Loucy (cell line): ENCODE measurements around the gene DAPL1.

ENCODE experiments used
- H2AFZ ChIP-seq: fragments of 200-600 bp; sonication (generic); 2 replicates; pipeline ENCODE4 v1.6.0; 2016; ENCODE audit warnings: antibody characterized with exemption, mild to moderate bottlenecking, low read length, moderate library complexity
- H3F3A ChIP-seq: fragments of 200-600 bp; 2 replicates; pipeline ENCODE4 v1.6.0; 2016; ENCODE audit warnings: antibody characterized with exemption, low read depth, mild to moderate bottlenecking
- H3K27me3 ChIP-seq: fragments of 200-600 bp; sonication (generic); 2 replicates; pipeline ENCODE4 v1.6.1; 2014; ENCODE audit warnings: low read length, mild to moderate bottlenecking; ENCODE audit not compliant: insufficient read depth, poor library complexity, severe bottlenecking
- H3K36me3 ChIP-seq: fragments of 200-600 bp; sonication (generic); 2 replicates; pipeline ENCODE4 v1.6.1; 2016; ENCODE audit warnings: low read length; ENCODE audit not compliant: insufficient read depth
- H3K4me1 ChIP-seq: fragments of 200-600 bp; sonication (generic); 2 replicates; pipeline ENCODE4 v1.5.1; 2014; ENCODE audit warnings: low read length, mild to moderate bottlenecking; ENCODE audit not compliant: insufficient read depth, poor library complexity, severe bottlenecking
- H3K4me2 ChIP-seq: fragments of 200-600 bp; sonication (generic); 2 replicates; pipeline ENCODE4 v1.6.0; 2014; ENCODE audit warnings: antibody characterized with exemption, low read length, low read depth, mild to moderate bottlenecking; ENCODE audit not compliant: poor library complexity, severe bottlenecking
- H3K4me3 ChIP-seq: fragments of 200-600 bp; sonication (generic); 2 replicates; pipeline ENCODE4 v1.5.1; 2014; ENCODE audit warnings: low read length, mild to moderate bottlenecking, mixed read lengths; ENCODE audit not compliant: poor library complexity, severe bottlenecking
- H3K79me2 ChIP-seq: fragments of 200-600 bp; sonication (generic); 2 replicates; pipeline ENCODE4 v1.6.1; 2014; ENCODE audit warnings: low read length; ENCODE audit not compliant: insufficient read depth
- H3K9ac ChIP-seq: fragments of 200-600 bp; sonication (generic); 2 replicates; pipeline ENCODE4 v1.6.0; 2014; ENCODE audit warnings: mild to moderate bottlenecking, low read depth, low read length, moderate library complexity; ENCODE audit not compliant: poor library complexity, severe bottlenecking
- H3K9me2 ChIP-seq: fragments of 200-600 bp; sonication (generic); replicated peaks from 2 replicates; pipeline ENCODE4 v1.6.1; 2016; ENCODE audit warnings: low read depth, low read length, mixed read lengths
- H3K9me3 ChIP-seq: fragments of 200-600 bp; sonication (generic); 2 replicates; pipeline ENCODE4 v1.6.1; 2014; ENCODE audit warnings: mild to moderate bottlenecking, antibody characterized with exemption, low read length, low read depth; ENCODE audit not compliant: insufficient read depth
- H4K20me1 ChIP-seq: fragments of 200-600 bp; sonication (generic); 2 replicates; pipeline ENCODE4 v1.6.0; 2014; ENCODE audit warnings: antibody characterized with exemption, low read length, mild to moderate bottlenecking; ENCODE audit not compliant: insufficient read depth, poor library complexity, severe bottlenecking
- EZH2phosphoT487 ChIP-seq: fragments of 200-600 bp; IDR thresholded peaks from 2 replicates; pipeline ENCODE4 v1.6.1; 2018; ENCODE audit warnings: antibody characterized with exemption, mild to moderate bottlenecking, moderate library complexity, borderline replicate concordance
- TF ChIP-seq, protein P1 (sequence below): fragments of 200-600 bp; sonication (generic); conservative IDR thresholded peaks from 2 replicates; pipeline ENCODE4 v1.5.1; 2014; ENCODE audit warnings: mild to moderate bottlenecking, antibody characterized with exemption, low read length

The DAPL1 gene, protein sequence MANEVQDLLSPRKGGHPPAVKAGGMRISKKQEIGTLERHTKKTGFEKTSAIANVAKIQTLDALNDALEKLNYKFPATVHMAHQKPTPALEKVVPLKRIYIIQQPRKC

DNA sequence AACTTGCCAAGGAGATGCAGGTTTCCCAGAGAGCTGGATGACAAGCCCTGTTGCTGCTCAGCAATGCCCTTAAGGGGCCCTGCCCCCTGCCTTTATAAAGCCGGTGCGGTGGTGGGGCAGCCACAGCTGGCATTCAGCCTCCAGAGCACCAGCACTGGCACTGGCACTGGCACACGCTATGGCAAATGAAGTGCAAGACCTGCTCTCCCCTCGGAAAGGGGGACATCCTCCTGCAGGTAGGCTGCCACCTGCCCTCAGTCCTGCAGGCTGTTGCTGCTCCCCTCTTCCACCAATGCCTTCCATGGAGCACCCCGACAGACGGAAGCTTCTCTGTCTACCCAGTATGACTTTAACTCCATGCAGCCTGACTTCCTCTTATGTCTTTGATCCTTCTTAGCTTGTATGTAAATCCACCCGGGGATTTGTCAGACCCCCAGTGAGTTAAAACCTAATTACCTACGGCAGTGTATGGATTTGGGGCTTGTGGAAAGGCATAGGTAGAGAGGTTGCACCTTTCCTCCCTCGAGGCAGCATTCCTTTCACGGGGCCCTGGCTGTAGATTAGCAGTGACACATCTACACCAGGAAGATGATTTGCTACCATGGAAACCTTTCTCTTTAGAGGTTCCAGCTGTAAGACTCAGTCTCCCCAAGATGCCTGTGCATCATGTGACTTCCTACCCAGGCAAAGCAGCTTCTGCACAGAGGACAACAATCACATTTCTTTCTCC lies at the start of gene DAPL1:
DAPL1 (plus strand) TSS at position 123 of the 730 bp plus-strand sequence; CDS start at position 179, 56 bp downstream.
- Histone ChIP-seq H4K20me1 (no peaks in the 10 kb centered on the region), H3K9me2 (no peaks in the 10 kb centered on the region), H3K4me2 (peak within 1 kb of the TSS; percentile 54), H3K36me3 (no peaks in the 10 kb centered on the region), H3K9ac (no peak within 1 kb of the TSS), H2AFZ (peak within 1 kb of the TSS; percentile 50), H3K4me3 (peak within 1 kb of the TSS; percentile 51), H3K27me3 (no peaks in the 10 kb centered on the region), H3K9me3 (no peaks in the 10 kb centered on the region), H3F3A (no peaks in the 10 kb centered on the region), H3K79me2 (no peaks in the 10 kb centered on the region), H3K4me1 (no peaks in the 10 kb centered on the region)
- no peak for TF ChIP-seq EZH2phosphoT487

DNA sequence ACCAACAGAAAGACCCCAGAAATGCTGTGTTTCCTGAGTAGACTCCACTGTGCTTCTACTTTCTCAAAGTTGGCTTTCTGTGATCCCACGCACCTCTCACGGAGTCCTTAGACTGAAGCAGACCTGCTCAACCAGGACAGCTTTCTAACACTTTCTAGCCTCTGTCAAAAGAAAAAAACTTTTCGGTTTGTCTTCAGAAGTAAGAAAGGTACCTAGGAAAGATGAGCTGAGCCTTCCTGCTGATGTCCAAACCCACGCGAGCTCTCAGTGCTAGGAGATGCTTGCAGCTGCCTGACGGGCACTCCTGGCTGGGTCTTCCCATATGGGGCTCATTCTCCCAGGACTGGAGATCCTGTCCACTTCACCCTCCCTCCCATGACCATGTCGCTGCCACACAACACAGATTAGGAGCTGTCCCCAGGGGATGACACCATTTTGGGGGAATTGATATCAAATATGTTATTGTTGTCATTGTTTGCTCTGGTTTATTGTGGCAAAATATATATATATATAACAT lies 49.2 kb upstream of the DAPL1 start:
- Histone ChIP-seq H3K9ac (no peak overlapping the region), H3K27me3 (no peaks in the 10 kb centered on the region), H2AFZ (no peak overlapping the region), H3K36me3 (no peaks in the 10 kb centered on the region), H4K20me1 (no peaks in the 10 kb centered on the region), H3F3A (no peaks in the 10 kb centered on the region), H3K4me1 (no peaks in the 10 kb centered on the region), H3K79me2 (no peaks in the 10 kb centered on the region), H3K4me3 (no peak overlapping the region), H3K9me2 (no peaks in the 10 kb centered on the region), H3K4me2 (no peak overlapping the region), H3K9me3 (no peaks in the 10 kb centered on the region)
- TF ChIP-seq EZH2phosphoT487, result no peak
- TF ChIP-seq, protein P1, sequence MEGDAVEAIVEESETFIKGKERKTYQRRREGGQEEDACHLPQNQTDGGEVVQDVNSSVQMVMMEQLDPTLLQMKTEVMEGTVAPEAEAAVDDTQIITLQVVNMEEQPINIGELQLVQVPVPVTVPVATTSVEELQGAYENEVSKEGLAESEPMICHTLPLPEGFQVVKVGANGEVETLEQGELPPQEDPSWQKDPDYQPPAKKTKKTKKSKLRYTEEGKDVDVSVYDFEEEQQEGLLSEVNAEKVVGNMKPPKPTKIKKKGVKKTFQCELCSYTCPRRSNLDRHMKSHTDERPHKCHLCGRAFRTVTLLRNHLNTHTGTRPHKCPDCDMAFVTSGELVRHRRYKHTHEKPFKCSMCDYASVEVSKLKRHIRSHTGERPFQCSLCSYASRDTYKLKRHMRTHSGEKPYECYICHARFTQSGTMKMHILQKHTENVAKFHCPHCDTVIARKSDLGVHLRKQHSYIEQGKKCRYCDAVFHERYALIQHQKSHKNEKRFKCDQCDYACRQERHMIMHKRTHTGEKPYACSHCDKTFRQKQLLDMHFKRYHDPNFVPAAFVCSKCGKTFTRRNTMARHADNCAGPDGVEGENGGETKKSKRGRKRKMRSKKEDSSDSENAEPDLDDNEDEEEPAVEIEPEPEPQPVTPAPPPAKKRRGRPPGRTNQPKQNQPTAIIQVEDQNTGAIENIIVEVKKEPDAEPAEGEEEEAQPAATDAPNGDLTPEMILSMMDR, result no peak

DNA sequence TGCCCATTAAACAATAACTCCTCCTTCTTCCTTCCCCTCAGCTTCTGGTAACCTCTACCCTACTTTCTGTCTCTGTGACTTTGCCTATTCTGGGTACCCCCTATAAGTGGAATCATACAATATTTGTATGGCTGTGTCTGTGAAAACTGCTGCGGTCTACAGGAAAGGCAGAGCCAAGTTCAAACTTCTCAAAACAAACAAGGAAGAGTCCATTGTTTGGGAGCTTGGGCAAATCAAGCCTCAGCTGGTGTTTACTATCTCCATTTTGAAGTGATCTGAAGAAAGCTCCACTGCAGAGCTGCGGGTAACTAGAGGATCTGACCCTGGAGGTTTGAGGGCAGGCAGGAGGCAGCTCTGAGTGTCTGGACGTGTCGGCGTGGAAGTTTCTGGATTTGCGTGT lies 48.6 kb upstream of the DAPL1 start:
- Histone ChIP-seq H4K20me1 (no peaks in the 10 kb centered on the region), H3K36me3 (no peaks in the 10 kb centered on the region), H3K4me2 (no peak overlapping the region), H3K4me3 (no peak overlapping the region), H3K27me3 (peaks cover 4% of the 10 kb centered on the region), H3K9ac (no peak overlapping the region), H3K9me2 (no peaks in the 10 kb centered on the region), H3F3A (no peaks in the 10 kb centered on the region), H3K4me1 (no peaks in the 10 kb centered on the region), H2AFZ (no peak overlapping the region), H3K9me3 (no peaks in the 10 kb centered on the region), H3K79me2 (no peaks in the 10 kb centered on the region)
- TF ChIP-seq EZH2phosphoT487, result no peak
- TF ChIP-seq, protein P1, result no peak
